ENCODE measurements around the gene INSM1. TPM values are rescaled to one million over a fixed set of nuclear protein-coding genes. Genes with fewer than 3 reads are reported as not detected.

The INSM1 gene
- polyA plus RNA-seq, 3 donors = not detected

GRCh38 chr20:20363434-20363798 lies 4.5 kb upstream of the INSM1 start:
- H3K27me3 ChIP-seq (ENCODE audit: control insufficient read depth in 2 of 2, insufficient read depth in 2 of 2, low read length in 2 of 2) = peaks cover 64 to 76% of the 10 kb centered on the region in 2 donors
- Mint-ChIP-seq H3K9me3 (peaks cover 0 to 29% (median 6%) of the 10 kb centered on the region in 7 donors), H3K27ac (no peak overlapping the region), H3K4me1 (peaks cover 47% of the 10 kb centered on the region), H3K27me3 (ENCODE audit: low read depth in 3 of 3) (peaks cover 74 to 83% (median 78%) of the 10 kb centered on the region in 3 donors), H3K4me3 (peak overlapping the region; percentile 65 to 87), H3K36me3 (peaks cover 2 to 4% of the 10 kb centered on the region in 2 donors)
- no peaks in the 10 kb centered on the region for H4K20me1 ChIP-seq (ENCODE audit: insufficient read depth, low read length)
- H2AFZ ChIP-seq (ENCODE audit: insufficient read depth, low read depth, low read length, poor library complexity, severe bottlenecking) = no peak overlapping the region
- H3K4me3 ChIP-seq (replicated peaks in 1 of 3; ENCODE audit: low read depth in 2 of 3, low read length in 3 of 3) = peak overlapping the region in 1 of 3 experiments; percentile 44
- 6% methylated on average over 15 of the region's 15 CpGs for WGBS (ENCODE audit: insufficient coverage)
- H3K79me2 ChIP-seq (ENCODE audit: insufficient read depth, low read length) = no peaks in the 10 kb centered on the region
- H3K4me2 ChIP-seq (replicated peaks; ENCODE audit: extremely low read depth, low read length, poor library complexity, severe bottlenecking) = peak overlapping the region; percentile 56
- no peak overlapping the region for H3K9ac ChIP-seq (ENCODE audit: insufficient read depth, low read length, poor library complexity, severe bottlenecking)
- no peak for DNase-seq
- intact Hi-C loops (cut with micrococcal nuclease) = no loop called here
- H3K36me3 ChIP-seq (replicated peaks in 1 of 2; ENCODE audit: control insufficient read depth in 1 of 2, insufficient read depth in 2 of 2, low read length in 2 of 2) = no peaks in the 10 kb centered on the region
- TF ChIP-seq CTCF (IDR thresholded peaks at IDR 0.05) = no peak
- peaks cover 32 to 47% of the 10 kb centered on the region in 2 donors for H3K4me1 ChIP-seq (ENCODE audit: control insufficient read depth in 1 of 2, insufficient read depth in 2 of 2, low read length in 2 of 2)
- H3K9me3 ChIP-seq (replicated peaks in 1 of 2; ENCODE audit: control insufficient read depth in 1 of 2, insufficient read depth in 1 of 2, low read length in 2 of 2) = peaks cover 0 to 18% of the 10 kb centered on the region in 2 donors
- H3K27ac ChIP-seq (ENCODE audit: low read depth in 1 of 2, low read length in 2 of 2) = no peak overlapping the region

DNA sequence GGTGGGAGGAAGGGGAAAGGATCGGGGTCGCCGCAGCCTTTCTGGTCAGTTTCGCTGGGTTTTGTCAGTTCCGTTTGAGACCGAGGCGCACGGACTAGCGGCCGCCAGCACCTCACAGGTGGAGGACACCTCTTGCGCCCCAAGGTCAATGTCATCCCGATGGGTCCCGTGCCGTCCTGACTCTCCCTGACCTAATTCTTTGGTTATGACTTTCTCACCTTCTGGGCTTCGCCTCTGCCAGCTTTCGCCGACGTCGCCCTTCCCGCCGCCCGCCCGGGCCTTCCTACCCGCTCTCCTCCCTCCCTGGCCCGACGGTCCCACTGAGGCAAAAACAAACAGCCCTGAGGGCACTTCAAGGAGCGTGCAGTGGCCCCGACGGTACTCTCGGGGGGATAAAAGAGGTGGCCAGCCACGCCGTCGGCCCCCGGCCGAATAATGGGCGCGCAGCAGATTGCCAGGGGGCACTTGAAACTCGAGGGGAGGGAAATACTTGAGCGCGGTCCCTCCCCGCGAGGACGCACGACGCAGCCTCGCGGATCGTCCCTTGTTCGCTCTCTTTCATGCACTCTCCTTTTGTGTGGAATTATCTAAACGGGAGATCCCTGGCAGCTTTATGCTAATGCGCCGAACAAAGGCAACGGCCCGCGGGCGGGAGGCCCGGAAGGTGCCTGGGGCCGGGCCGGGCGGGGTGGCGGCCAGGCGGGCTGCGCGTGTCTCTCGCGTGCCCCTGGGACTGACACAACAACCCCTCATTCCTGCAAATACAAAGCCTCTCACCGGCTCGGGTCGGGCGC lies 3.9 kb upstream of the INSM1 start:
- Mint-ChIP-seq H3K4me1 (peaks cover 47% of the 10 kb centered on the region), H3K27ac (no peak overlapping the region), H3K4me3 (peak overlapping the region; percentile 65 to 87), H3K27me3 (ENCODE audit: low read depth in 3 of 3) (peaks cover 74 to 84% (median 78%) of the 10 kb centered on the region in 3 donors), H3K36me3 (peaks cover 2 to 4% of the 10 kb centered on the region in 2 donors), H3K9me3 (peaks cover 0 to 29% (median 6%) of the 10 kb centered on the region in 7 donors)
- no peak for TF ChIP-seq CTCF (IDR thresholded peaks at IDR 0.05)
- Histone ChIP-seq H3K4me1 (ENCODE audit: control insufficient read depth in 1 of 2, insufficient read depth in 2 of 2, low read length in 2 of 2) (peaks cover 32 to 53% of the 10 kb centered on the region in 2 donors), H4K20me1 (ENCODE audit: insufficient read depth, low read length) (no peaks in the 10 kb centered on the region), H3K4me2 (replicated peaks; ENCODE audit: extremely low read depth, low read length, poor library complexity, severe bottlenecking) (peak overlapping the region; percentile 56), H3K4me3 (replicated peaks in 1 of 3; ENCODE audit: low read depth in 2 of 3, low read length in 3 of 3) (peak overlapping the region in 1 of 3 experiments; percentile 44), H2AFZ (ENCODE audit: insufficient read depth, low read depth, low read length, poor library complexity, severe bottlenecking) (no peak overlapping the region), H3K27me3 (ENCODE audit: control insufficient read depth in 2 of 2, insufficient read depth in 2 of 2, low read length in 2 of 2) (peaks cover 64 to 78% of the 10 kb centered on the region in 2 donors), H3K9me3 (replicated peaks in 1 of 2; ENCODE audit: control insufficient read depth in 1 of 2, insufficient read depth in 1 of 2, low read length in 2 of 2) (peaks cover 0 to 18% of the 10 kb centered on the region in 2 donors), H3K79me2 (ENCODE audit: insufficient read depth, low read length) (no peaks in the 10 kb centered on the region), H3K9ac (ENCODE audit: insufficient read depth, low read length, poor library complexity, severe bottlenecking) (no peak overlapping the region), H3K36me3 (replicated peaks in 1 of 2; ENCODE audit: control insufficient read depth in 1 of 2, insufficient read depth in 2 of 2, low read length in 2 of 2) (no peaks in the 10 kb centered on the region), H3K27ac (ENCODE audit: low read depth in 1 of 2, low read length in 2 of 2) (no peak overlapping the region)
- 1% methylated on average over 61 of the region's 70 CpGs for WGBS (ENCODE audit: insufficient coverage)
- intact Hi-C loops (cut with micrococcal nuclease) = no loop called here
- DNase-seq = no peak
